Measurements from ENCODE around the gene PMPCA.

DNA sequence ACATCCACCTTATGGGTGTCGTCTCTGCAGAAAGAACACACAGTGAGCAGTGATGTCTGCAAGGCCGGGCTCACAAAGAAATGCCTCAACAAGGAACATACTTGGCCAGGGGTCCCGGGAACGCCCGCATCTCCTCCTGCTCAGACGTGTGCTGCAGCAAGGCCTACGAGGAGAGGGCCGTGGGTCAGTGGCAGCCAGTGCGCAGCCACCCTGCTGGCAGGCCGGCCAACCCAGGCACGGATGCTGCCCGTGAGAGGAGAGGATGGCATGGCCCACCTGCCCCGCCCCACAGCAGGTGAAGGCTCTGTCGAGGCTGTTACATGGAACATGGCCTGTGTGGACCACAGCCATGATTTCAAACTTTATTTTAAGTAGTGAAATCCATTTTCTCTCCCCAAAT lies 53.1 kb downstream of the PMPCA start:
- TF ChIP-seq CTCF (IDR thresholded peaks at IDR 0.05; ENCODE audit: extremely low read depth in 1 of 2, insufficient read depth in 1 of 2, low read depth in 1 of 2, low read length in 2 of 2) (no peak), MAX (IDR thresholded peaks at IDR 0.05; ENCODE audit: insufficient read depth, insufficient read length) (no peak), MYC (IDR thresholded peaks at IDR 0.05; ENCODE audit: low read depth, low read length) (no peak)

All from endothelial cell of umbilical vein (primary cell).